ENCODE data around the gene POLE2.

Gene POLE2

DNA sequence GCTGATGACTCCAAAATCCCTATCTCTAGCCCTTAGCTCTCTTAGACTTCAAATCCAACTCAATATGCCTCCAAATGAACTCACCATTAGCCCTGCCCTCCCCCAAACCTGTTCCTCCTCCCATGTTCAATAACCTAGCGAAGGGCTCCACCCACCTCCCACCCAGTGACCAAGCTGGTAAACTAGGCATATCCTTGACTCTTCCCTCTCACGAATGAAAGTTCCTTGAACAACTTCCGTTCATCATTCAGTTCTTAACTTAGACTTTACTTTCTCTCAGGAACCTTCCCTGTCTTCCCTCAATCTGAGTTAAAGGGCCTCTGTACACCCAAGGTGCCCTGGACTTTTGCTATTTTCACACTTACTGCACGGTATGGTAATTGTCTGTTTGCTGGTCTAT is 3.0 kb upstream of the POLE2 start:
- no peak overlapping the region for H3K4me3 ChIP-seq (ENCODE audit: low read depth, low read length)
- no peak for DNase-seq (ENCODE audit: low read depth)
- TF ChIP-seq MYC (IDR thresholded peaks at IDR 0.05; ENCODE audit: low read depth, low read length) (no peak), POLR2A (IDR thresholded peaks at IDR 0.05; ENCODE audit: extremely low read depth, insufficient read length) (no peak)
- TF ChIP-seq, protein P1, sequence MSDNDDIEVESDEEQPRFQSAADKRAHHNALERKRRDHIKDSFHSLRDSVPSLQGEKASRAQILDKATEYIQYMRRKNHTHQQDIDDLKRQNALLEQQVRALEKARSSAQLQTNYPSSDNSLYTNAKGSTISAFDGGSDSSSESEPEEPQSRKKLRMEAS (IDR thresholded peaks at IDR 0.05; ENCODE audit: low read depth, low read length), result no peak
- TF ChIP-seq, protein P2, sequence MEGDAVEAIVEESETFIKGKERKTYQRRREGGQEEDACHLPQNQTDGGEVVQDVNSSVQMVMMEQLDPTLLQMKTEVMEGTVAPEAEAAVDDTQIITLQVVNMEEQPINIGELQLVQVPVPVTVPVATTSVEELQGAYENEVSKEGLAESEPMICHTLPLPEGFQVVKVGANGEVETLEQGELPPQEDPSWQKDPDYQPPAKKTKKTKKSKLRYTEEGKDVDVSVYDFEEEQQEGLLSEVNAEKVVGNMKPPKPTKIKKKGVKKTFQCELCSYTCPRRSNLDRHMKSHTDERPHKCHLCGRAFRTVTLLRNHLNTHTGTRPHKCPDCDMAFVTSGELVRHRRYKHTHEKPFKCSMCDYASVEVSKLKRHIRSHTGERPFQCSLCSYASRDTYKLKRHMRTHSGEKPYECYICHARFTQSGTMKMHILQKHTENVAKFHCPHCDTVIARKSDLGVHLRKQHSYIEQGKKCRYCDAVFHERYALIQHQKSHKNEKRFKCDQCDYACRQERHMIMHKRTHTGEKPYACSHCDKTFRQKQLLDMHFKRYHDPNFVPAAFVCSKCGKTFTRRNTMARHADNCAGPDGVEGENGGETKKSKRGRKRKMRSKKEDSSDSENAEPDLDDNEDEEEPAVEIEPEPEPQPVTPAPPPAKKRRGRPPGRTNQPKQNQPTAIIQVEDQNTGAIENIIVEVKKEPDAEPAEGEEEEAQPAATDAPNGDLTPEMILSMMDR (IDR thresholded peaks at IDR 0.05; ENCODE audit: low read depth, low read length), result no peak

DNA sequence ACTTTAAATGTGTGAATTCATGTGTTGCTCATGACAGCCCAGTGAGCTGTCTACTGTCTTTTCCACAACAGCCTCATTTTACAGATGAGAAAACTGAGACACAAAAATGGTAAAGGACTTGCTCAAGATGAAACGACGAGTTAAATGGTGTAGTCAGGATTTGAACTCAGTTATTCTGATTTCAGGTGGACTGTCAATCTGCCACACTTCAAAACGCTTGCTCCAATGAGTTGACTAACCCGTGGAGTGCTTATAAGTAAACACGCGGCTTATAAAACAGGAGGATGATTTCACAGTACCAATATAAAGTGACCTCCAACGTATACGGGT is 652 bp upstream of the POLE2 start:
- no peak for DNase-seq (ENCODE audit: low read depth)
- H3K4me3 ChIP-seq (ENCODE audit: low read depth, low read length), result peak overlapping the region; percentile 92
- TF ChIP-seq, protein P1 (IDR thresholded peaks at IDR 0.05; ENCODE audit: low read depth, low read length), result no peak
- TF ChIP-seq, protein P2 (IDR thresholded peaks at IDR 0.05; ENCODE audit: low read depth, low read length), result no peak
- TF ChIP-seq MYC (IDR thresholded peaks at IDR 0.05; ENCODE audit: low read depth, low read length) (no peak), POLR2A (IDR thresholded peaks at IDR 0.05; ENCODE audit: extremely low read depth, insufficient read length) (no peak)

DNA sequence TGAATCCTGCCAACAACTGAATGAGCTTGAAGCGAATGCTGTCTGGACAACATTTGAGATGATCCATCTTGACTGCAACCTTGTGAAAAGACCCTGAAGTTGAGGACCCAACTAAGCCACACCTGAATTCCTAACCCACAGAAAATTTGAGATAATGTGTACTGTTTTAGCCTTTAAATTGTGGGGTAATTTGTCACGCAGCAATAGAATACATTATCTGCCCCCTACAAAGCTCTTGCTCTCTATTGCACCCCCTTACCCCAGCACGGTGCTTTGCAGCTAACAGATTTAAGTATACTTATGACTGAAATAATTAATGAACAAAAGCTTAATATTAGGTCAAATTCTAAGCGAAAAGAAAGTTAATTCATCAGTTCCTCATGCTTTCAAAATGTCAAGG is 1.6 kb downstream of the POLE2 start:
- H3K4me3 ChIP-seq (ENCODE audit: low read depth, low read length), result peak overlapping the region; percentile 92
- TF ChIP-seq, protein P1 (IDR thresholded peaks at IDR 0.05; ENCODE audit: low read depth, low read length), result no peak
- TF ChIP-seq, protein P2 (IDR thresholded peaks at IDR 0.05; ENCODE audit: low read depth, low read length), result no peak
- no peak for TF ChIP-seq MYC (IDR thresholded peaks at IDR 0.05; ENCODE audit: low read depth, low read length)
- no peak for TF ChIP-seq POLR2A (IDR thresholded peaks at IDR 0.05; ENCODE audit: extremely low read depth, insufficient read length)
- DNase-seq (ENCODE audit: low read depth), result no peak

DNA sequence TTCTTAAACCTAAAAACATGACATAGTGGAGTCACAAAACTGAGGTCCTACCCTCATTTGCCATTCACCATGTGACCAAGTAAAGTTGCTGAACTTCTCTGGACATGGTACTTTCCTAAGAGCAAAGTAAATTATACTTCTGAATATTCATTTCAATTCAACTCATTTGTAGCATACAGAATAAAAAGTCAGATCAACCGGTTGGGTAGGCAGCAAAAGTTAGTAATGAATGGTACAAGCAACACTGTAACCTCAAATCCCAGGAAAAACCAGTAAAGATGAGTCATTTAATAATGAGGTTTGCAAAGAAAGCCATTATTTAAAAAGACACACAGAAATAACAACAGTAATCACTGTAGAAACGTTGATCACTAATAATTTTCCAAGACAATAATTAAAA is 8.7 kb downstream of the POLE2 start:
- TF ChIP-seq MYC (IDR thresholded peaks at IDR 0.05; ENCODE audit: low read depth, low read length), result no peak
- no peak for DNase-seq (ENCODE audit: low read depth)
- no peak overlapping the region for H3K4me3 ChIP-seq (ENCODE audit: low read depth, low read length)

DNA sequence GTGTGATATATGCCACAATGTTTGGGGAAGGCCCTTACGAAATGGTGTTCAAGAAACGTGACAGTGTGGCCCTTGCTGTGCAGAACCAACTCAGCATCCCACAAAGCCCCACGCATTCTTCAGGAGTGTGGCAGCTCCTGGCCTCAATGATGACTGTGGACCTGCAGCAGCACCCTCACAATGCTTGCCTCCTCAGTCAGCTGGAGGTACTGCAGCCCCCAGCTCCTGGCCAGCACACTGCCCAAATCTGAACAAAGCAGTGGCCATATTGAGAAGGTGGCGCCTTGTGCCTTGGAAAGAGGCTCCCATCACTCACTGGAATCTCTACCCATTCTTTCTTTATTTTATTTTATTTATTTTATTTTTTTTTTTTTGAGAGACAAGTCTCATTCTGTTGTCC is 10.4 kb downstream of the POLE2 start:
- TF ChIP-seq, protein P1 (IDR thresholded peaks at IDR 0.05; ENCODE audit: low read depth, low read length), result no peak
- TF ChIP-seq MYC (IDR thresholded peaks at IDR 0.05; ENCODE audit: low read depth, low read length), result no peak
- TF ChIP-seq, protein P2 (IDR thresholded peaks at IDR 0.05; ENCODE audit: low read depth, low read length), result no peak
- no peak for TF ChIP-seq POLR2A (IDR thresholded peaks at IDR 0.05; ENCODE audit: extremely low read depth, insufficient read length)
- no peak overlapping the region for H3K4me3 ChIP-seq (ENCODE audit: low read depth, low read length)
- DNase-seq (ENCODE audit: low read depth), result no peak

DNA sequence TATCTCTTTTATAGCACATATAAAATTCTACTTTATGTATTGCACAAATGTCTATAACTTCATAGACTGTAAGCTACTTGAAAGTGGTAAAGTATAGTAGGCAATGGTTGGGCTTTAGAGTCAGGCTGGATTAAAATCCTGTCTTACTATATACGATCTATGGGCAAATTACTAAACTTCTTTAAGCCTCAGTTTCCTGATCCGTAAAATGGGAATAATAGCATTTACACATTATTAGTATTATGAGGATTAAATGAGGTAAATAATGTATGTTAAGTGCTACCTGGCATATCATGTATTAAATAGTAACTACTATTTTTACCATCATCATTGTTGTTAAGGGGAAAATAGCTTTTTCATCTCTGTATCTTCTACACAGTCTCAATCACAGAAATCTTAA is 14.4 kb downstream of the POLE2 start:
- no peak for DNase-seq (ENCODE audit: low read depth)
- H3K4me3 ChIP-seq (ENCODE audit: low read depth, low read length), result no peak overlapping the region
- TF ChIP-seq MYC (IDR thresholded peaks at IDR 0.05; ENCODE audit: low read depth, low read length) (no peak), POLR2A (IDR thresholded peaks at IDR 0.05; ENCODE audit: extremely low read depth, insufficient read length) (no peak)
- TF ChIP-seq, protein P1 (IDR thresholded peaks at IDR 0.05; ENCODE audit: low read depth, low read length), result no peak
- TF ChIP-seq, protein P2 (IDR thresholded peaks at IDR 0.05; ENCODE audit: low read depth, low read length), result no peak

All from NB4 (cell line).